Stimulated activated CD4-positive, alpha-beta T cell treated with anti-CD3 and anti-CD28 coated beads, Interleukin-1b, Interleukin-23, amount 100 ng/mL, for 4 hours (primary cell): ENCODE results near the gene TBC1D12.

ENCODE experiments used
- DNase-seq, 2 donors: peaks; one replicate each; pipeline ENCODE4 v3.0.0-alpha.2; 2020; ENCODE audit warnings: low read depth in 2 of 2

Gene TBC1D12

DNA sequence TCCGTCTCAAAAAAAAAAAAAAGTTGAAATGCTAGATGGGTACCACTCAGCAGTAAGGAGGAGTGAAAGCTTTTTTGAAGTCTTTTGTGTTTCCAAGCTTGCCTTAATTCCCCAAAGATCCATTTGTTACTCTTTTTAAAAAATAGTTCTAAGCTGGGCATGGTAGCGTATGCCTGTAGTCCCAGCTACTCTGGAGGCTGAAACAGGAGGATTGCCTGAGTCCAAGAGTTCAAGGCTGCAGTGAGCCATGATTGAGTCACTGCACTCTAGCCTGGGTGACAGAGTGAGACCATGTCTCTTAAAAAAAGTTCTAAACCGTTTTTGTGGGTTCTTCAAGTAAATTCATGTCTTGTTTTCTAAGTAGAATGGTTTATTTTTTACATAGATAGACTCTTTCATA lies 5.3 kb downstream of the TBC1D12 start:
- no peak for DNase-seq

DNA sequence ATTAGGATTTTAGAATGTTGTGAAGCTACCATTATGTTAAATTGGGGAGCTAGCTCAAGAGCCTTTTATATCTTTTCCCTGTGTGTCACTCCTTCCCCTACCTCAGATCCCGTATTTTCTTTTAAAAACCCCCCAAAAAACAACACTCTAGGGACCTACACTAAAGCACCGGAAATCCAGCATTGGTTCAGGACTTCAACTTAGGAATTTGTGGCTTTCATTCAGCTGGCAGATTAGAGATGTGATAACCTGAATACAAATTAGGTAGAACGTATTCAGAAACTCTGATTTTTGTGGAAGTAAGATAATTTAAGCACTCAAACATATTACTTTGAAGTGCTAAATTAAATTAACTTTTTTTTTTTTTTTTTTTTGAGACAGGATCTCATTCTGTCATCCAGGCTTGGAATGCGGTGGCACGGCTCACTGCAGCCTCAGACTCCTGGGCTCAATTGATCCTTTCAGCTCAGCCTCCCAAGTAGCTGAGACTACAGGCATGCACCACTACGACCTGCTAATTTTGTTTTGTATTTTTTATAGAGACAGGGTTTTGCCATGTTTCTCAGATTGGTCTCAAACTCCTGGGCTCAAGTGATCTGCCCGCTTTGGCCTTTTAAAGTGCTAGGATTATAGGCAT lies 6.8 kb downstream of the TBC1D12 start:
- no peak for DNase-seq

DNA sequence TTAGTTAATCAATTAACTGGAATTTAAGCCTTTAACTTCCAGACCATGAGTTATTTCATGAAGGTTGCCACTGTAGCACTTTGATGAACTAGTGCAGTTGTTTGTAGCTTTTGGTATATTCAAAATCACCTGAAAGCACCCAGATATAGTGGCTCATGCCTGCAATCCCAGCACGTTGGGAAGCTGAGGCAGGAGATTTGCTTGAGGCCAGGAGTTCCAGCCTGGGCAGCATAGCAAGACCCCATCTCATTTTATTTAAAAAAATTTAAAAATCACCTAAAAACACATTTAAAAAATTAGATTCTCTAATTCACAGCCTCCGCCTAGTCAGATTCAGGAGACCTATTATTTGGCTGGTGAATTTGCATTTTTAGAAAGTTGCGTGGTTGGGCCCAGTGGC lies 9.0 kb downstream of the TBC1D12 start:
- no peak for DNase-seq

DNA sequence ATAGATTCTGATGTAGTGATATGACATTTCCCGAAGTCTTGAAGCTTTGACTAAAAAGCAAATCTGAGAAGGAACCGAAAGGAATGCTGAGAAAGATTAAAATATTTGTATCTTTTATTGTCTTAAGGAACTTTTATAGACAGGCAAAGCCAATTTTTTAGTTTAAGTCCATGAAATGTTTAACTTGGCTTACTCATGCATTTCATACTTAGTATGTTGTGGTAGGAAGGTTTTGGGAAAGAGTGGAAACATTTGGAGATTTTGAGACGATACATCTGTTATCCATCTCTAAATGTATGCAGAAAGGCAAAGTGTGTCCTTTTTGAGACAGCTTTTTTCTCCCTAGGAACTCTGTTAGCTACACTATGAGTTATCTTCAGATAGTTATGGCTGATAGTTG lies 10.1 kb downstream of the TBC1D12 start:
- DNase-seq = no peak

DNA sequence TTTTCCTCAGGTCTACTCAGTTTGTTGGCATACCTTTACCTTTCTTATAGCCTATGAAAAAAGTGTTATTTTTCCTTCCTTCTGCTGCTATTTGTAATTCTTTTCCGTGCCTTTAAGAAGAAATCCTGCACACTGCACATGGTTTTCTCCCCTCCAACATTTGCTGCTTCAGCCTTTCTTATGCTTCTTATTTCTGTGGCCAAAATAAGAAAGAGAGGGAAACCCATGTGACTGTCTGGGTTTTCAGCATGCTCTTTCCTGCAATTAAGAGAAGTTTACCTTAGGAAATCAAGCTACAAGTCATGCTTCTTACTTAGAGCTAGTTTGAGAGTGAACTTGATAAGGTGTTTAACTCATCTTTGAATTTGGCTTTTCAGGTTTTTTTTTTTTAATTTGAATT lies 11.0 kb downstream of the TBC1D12 start:
- no peak for DNase-seq

DNA sequence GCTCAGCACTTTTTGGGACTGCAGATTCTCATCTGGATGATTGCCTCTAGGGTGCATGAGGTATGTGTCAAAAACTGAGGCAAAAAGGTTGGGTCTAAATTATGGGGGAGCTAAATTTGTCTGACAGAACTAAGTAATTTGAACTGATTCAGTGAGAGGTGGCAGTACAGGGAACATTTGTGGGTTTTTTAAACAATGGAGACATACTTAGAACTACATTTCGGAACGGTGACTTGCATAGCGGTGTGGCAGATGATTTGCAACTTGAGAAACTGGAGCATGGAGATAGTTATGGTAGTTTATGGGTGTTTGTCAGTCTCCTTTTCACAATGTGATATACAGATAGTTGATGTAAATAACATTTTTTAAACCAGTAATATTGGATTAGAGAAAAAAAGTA lies 14.6 kb downstream of the TBC1D12 start:
- no peak for DNase-seq

DNA sequence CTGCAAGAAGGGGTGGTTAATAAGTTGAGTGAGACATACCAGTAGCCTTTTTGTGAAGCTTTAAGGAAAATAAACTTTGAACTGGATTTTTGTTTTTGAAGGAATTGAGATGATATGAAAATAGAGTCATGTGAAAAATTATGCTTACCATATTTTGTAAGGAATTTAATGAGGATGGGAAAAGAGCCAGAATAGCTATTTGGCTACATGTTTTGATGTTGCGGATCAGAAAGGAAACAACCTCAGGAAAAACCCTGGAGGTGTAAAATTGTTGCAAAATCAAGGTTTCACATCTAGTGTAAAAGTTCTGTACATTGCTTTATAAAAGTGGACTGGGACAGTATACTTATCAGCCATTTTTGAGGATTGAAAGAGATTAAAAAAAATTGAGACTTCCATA lies 15.0 kb downstream of the TBC1D12 start:
- DNase-seq = no peak

DNA sequence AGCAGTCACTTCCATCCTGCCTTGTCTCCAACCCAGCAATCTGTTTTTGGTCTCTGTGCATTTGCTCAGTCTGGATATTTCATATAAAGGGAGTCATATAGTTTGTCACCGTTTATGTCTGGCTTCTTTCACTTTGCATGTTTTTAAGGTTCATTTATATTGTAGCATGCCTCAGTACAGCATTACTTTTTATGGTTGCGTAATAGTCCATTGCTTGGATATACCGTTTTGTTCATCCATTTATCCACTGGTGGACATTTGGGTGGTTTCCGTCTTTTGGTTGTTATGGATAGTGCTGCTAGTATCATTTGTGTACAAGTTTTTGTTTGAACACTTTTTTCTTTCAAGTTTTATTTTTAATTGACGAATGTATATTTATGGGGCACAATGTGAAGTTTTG lies 18.2 kb downstream of the TBC1D12 start:
- DNase-seq = no peak

DNA sequence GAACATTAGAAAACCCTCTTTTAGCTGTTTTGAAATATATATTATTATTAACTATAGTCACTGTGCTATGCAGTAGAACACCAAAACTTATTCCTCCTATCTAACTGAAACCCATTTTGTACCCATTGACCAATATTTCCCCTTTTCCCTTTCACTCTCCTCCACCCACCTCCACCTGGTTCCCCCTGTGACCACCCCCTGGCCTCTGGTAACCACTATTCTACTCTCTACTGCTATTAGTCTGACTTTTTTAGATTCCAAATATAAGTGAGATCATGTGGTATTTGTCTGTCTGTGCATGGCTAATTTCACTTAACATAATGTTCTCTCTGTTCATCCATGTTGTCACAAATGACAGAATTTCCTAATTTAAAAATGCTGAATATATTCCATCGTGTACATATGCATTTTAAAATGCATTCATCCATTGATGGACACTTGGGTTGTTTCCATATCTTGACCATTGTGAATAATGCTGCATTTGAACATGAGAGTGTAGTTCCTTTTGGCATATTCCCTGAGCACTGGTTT lies 18.7 kb downstream of the TBC1D12 start:
- DNase-seq = no peak

DNA sequence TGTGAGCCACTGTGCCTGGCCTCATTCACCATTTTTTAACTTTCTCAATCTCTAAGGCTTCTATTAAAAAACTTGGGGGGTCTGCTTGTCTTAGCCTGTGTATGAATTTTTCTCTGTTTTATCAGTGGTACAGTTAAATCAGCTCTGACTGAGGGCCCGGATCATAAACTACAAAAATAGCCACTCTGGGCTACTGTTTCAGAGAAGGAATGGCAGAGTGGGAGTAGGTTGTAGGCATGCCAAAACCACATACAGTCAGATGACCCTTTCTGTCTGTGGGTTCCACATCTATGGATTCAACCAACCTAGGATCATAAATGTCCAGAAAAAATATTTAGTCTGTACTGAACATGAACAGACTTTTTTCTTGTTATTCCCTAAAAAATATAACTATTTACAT lies 21.3 kb downstream of the TBC1D12 start:
- DNase-seq = no peak

DNA sequence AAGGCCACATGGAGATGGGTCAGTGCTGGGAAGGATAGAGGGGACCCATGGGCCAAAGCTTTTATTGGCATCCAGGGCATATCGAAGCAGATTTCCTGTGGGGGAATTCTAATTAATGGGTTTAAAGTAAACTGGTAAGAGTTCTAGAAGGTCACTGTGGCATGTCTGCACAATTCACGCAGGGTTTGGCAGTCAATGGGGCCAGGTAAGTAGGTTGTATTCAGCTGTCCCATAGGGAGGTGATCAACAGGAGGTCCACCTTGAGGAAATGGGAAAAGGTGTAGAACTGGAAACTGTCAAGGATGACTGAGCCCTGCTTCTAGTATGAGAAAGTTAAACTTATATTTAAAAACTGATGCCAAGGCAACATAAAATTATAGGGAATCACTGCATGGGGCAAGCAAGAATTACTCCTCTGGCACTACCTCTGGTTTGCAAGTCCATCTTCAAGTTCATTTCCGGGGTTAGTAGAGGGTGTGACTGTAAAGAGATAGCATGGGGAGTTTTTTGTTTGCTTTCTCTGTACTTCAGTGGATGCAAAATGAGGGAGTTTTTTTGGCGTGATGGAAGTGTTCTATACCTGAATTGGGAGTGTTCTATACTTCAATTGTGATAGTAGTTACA lies 22.5 kb downstream of the TBC1D12 start:
- DNase-seq = no peak

DNA sequence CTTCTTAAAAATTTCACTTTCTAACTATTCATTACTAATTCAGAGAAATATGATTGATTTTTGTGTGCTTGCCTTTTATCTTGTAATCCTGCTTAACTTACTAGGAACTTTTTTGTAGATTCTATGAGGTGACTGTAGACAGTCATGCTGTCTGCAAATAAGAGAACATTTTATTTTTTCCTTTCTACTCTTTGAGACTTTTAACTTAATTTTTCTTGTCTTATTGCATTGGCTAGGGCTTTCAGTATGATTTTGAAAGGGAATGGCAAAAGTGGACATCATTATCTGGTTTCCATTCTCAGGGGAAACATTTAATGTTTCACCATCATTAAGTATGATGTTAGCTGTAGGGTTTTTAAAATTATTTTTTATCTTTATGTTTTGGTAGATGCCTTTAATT lies 23.6 kb downstream of the TBC1D12 start:
- DNase-seq = no peak

DNA sequence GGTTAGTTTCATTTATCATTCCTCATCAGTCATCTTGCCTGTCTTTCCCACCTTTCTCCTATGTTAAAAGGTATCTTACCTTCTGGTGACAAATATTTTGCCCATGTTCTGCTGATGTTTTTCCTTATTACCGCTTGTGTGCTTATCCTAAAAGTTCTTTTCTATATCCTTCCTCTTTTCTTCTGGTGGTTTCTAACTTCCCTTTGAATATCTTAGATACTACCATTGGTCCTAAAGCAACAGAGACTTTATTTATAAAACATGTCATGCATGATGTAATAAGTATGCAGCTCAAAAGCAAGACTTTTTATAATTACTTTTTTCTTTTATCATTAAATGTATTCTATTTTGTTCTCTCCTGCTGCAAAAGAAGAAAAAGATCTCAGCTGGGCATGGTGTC lies 24.8 kb downstream of the TBC1D12 start:
- no peak for DNase-seq

DNA sequence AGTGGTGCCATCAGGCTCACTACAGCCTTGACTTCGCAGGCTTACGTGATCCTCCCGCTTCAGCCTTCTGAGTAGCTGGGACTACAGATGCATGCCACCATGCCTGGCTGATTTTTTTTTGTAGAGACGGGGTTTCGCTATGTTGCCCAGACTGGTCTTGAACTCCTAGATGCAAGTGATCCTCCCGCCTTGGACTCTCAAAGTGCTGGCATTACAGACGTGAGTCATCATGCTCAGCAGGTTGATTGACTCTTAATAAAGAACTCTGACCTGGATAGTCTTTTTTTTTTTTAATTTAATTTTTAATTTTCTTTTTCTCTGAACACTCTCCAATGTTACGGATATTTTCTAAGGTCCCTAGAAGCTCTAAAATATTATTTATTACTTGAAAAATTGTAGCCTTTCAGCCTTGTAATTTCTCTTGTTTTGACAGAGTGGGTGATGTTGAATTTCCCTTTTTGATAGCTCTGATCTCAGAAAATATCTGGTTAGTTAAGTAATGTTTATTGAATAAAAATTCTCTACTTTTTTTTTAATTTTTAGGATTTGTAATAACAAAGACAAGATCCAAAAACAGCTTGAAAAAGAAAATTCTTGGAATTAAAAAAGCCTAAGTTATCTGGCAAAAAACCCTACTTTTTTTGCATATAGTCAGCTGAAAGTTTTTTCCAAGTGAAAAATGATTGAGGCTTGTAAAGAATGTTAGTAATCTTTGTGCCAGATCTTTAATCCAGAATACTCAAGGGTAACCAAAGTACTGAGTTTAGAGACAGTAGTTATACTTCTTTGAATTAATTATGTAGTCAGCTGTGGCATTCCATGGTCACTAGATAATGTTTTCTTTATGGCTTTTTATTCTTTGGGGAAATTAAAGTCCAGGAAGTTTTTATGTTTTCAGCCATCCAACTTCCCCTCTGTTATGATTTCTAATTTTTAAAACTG lies 26.7 kb downstream of the TBC1D12 start:
- DNase-seq = no peak

DNA sequence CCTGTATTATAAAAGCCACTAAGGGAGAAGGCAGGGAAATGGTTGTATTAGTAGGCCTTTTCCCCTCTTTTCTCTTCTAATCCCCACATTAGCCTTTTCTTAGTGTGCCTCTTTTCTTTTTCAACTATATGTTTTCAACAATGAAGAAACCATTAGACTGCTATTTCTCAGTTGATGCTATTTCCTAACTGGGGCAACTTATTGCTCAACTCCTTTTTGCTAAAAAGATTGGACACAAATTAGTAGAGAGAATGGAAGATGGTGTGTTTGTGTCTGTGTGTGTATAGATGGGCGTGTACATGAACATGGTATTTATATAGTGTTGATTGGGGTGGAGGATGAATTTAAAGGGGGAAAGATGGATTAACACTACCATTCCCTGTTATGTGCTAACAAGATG lies 28.4 kb downstream of the TBC1D12 start:
- no peak for DNase-seq

DNA sequence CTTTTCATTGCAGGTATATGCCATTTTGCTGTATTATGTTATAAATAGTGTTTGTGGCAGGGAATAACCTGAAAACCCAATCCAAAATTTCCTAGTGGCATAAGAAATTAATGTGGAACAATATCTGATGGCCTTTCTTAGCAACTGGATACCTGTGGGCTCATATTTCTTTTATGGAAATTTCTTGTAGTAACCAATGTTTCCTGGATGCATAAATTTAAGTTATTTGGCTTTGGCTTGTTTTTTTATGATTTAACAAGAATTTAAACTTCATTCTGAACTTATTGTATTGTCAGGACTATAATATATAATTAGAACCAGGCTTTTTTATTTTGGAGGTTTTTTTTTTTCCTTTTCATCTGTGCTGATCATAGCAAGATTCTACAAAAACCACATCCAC lies 30.1 kb downstream of the TBC1D12 start:
- DNase-seq = no peak

DNA sequence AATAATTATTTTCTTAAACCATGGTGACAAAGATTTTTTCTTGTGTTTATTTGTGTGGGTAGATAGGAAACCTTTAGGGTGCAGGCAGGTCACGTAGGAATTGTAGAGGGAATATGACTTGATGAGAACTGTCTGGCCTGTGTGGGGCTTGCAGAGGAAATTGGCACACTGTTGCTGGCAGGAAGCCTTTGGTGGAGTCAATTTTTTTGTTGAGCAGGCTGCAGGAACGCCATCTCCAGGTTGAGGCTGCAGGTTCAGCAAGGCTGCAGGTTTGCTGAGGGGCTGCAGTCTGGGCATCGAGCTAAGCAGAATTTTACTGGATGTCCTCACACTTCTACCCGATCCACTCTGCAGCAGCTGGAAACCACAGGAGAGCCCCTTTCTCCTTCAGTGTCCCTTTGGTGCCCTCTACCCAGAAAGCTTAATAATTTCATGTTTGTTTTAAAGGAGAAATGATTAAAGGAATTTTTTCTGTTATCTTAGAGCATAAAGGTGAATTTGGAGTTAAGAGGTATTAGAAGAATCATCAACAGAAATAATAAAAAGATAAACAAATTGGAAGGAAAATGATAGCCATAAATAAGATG lies 37.0 kb downstream of the TBC1D12 start:
- no peak for DNase-seq

DNA sequence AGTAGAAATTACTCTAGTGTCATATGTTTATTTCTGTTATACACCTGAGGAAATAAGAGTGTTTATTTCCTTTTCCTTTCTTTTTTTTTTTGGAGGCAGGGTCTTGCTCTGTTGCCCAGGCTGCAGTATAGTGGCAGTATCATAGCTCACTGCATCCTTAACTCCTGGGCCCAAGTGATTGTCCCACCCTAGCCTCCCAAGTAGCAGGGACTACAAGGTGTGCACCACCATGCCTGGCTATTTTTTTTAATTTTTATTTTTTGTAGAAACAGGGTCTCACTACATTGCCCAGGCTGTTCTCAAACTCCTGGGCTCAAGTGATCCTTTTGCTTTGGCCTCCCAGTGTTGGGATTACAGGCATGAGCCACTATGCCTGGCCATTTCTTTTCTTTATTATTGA lies 37.8 kb downstream of the TBC1D12 start:
- DNase-seq = no peak

DNA sequence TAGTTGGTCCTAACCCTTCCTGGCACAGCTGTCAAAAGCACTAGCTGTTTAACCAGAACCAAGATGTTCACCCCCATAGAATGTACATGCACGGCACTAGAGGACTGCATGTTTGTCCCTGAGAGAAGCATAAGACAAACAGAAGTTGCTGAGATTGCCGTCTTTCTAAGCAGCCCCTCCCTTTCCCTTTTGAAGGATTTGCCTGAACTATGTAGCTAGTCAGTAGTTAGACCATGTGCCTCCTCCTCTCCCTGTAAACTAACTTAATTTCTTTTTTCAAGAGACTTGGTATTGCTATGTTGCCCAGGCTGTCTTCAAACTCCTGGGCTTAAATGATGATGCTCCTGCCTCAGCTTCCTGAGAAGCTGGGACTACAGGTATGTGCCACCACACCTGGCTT lies 40.7 kb downstream of the TBC1D12 start:
- DNase-seq = no peak

DNA sequence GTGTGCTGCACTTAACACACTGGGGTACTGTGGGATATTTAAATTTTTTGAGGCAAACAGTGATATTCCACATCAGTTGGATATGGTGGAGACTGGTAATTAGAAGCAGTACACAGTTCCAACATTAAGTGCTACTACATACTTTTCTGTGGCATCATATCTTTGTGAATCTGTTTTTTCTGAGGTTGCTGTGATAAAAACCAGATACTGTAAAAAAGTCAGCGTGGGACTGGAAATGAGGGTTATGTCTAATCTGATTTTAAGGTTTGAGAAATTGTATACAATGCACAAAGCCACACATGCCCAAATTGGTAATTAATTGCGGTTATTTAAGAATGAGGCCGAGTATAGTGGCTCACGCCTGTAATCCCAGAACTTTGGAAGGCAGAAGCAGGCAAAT lies 41.2 kb downstream of the TBC1D12 start:
- no peak for DNase-seq

DNA sequence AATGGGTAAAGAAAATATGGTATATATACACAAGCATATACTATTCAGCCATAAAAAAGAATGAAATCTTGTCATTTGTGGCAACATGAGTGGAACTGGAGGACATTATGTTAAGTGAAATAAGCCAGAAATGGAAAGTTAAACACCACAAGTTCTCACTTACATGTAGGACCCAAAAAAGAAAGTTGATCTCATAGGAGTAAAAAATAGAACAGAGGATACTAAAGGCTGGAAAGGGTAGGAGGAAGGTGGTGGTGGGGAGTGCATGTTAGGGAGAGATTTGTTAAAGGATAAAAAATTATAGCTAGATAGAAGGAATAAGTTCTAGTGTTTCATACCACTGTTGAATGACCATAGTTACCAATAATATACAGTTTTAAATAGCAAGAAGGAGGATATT lies 48.4 kb downstream of the TBC1D12 start:
- DNase-seq = no peak

DNA sequence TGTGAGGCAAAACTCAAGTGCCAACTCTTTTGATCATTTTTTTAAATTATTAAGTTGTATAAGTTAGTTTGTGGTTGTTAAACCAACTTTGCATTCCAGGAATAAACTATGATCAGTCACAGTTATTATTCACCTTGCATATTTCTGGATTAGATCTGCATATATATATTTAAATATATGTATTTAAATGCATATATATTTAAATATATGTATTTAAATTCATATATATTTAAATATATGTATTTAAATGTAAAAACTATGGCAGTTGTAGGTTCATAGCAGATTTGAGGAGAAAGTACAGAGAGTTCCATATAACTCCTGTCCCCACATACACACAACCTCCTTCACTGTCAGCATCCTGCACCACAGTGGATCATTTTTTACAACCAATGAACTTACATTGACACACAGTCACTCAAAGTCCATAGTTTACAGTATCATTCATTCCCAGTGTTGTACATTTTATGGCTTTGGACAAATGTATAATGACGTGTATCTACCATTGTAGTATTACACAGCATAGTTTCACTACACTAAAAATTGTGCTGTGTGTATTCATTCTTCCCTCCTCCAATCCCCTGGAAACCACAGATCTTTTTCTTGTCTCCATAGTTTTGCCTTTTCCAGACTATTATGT lies 49.7 kb downstream of the TBC1D12 start:
- no peak for DNase-seq
